KOPT-K1 (cell line): ENCODE measurements around the gene DVL3.
A peak's percentile ranks its signal among the peaks of the same experiment; 100 is the strongest.

Experiments used
- H3K27ac ChIP-seq: fragments of 200-600 bp; sonication (generic); 2 replicates; pipeline ENCODE4 v1.5.1; 2016; ENCODE audit warnings: antibody characterized with exemption, mild to moderate bottlenecking, low read depth, low read length; ENCODE audit not compliant: poor library complexity, severe bottlenecking
- H3K36me3 ChIP-seq: fragments of 200-600 bp; sonication (generic); 2 replicates; pipeline ENCODE4 v1.5.1; 2017; ENCODE audit warnings: antibody characterized with exemption, mild to moderate bottlenecking, low read length, moderate library complexity; ENCODE audit not compliant: insufficient read depth
- H3K9me3 ChIP-seq: fragments of 200-600 bp; sonication (generic); 2 replicates; pipeline ENCODE4 v1.5.1; 2017; ENCODE audit warnings: antibody characterized with exemption, low read length, mild to moderate bottlenecking; ENCODE audit not compliant: insufficient read depth, poor library complexity, severe bottlenecking

The DVL3 gene

GRCh38 chr3:184167786-184168185, 12.6 kb downstream of the DVL3 start:
- Histone ChIP-seq H3K36me3 (peaks cover 98% of the 10 kb centered on the region), H3K9me3 (no peaks in the 10 kb centered on the region)

GRCh38 chr3:184168363-184169120, 13.4 kb downstream of the DVL3 start:
- Histone ChIP-seq H3K27ac (no peak overlapping the region), H3K36me3 (peaks cover 93% of the 10 kb centered on the region), H3K9me3 (no peaks in the 10 kb centered on the region)

More at GRCh38 chr3:184167786-184168185, 12.6 kb downstream of the DVL3 start:
- no peak overlapping the region for H3K27ac ChIP-seq

GRCh38 chr3:184169896-184170875, 15.0 kb downstream of the DVL3 start:
- no peaks in the 10 kb centered on the region for H3K9me3 ChIP-seq
- peaks cover 76% of the 10 kb centered on the region for H3K36me3 ChIP-seq
- no peak overlapping the region for H3K27ac ChIP-seq

- Histone ChIP-seq H3K27ac (no peak overlapping the region), H3K9me3 (no peaks in the 10 kb centered on the region), H3K36me3 (peaks cover 63% of the 10 kb centered on the region)
Measured at GRCh38 chr3:184171562-184171961, 16.4 kb downstream of the DVL3 start.

- Histone ChIP-seq H3K36me3 (peaks cover 63% of the 10 kb centered on the region), H3K27ac (no peak overlapping the region), H3K9me3 (no peaks in the 10 kb centered on the region)
Measured at GRCh38 chr3:184172681-184173373, 17.6 kb downstream of the DVL3 start.

GRCh38 chr3:184173374-184173722, 18.2 kb downstream of the DVL3 start:
- Histone ChIP-seq H3K9me3 (no peaks in the 10 kb centered on the region), H3K27ac (no peak overlapping the region), H3K36me3 (peaks cover 63% of the 10 kb centered on the region)

- peak overlapping the region; percentile 6 for H3K27ac ChIP-seq
- H3K36me3 ChIP-seq = peaks cover 63% of the 10 kb centered on the region
- H3K9me3 ChIP-seq = no peaks in the 10 kb centered on the region
Measured at GRCh38 chr3:184174284-184174645, 19.1 kb downstream of the DVL3 start.

GRCh38 chr3:184174646-184175492, 19.7 kb downstream of the DVL3 start, which contains the start of gene AP2M1:
TSS of gene AP2M1 (plus strand) at chr3:184174855. CDS start at chr3:184176994, 2,139 bp downstream.
- peaks cover 63% of the 10 kb centered on the region for H3K36me3 ChIP-seq
- peak within 1 kb of the TSS; percentile 73 for H3K27ac ChIP-seq
- H3K9me3 ChIP-seq = no peaks in the 10 kb centered on the region

GRCh38 chr3:184175506-184175905, 20.3 kb downstream of the DVL3 start:
- Histone ChIP-seq H3K9me3 (no peaks in the 10 kb centered on the region), H3K27ac (peak overlapping the region; percentile 73), H3K36me3 (peaks cover 63% of the 10 kb centered on the region)

GRCh38 chr3:184175981-184176376, 20.8 kb downstream of the DVL3 start:
- H3K27ac ChIP-seq = peak overlapping the region; percentile 73
- peaks cover 63% of the 10 kb centered on the region for H3K36me3 ChIP-seq
- H3K9me3 ChIP-seq = no peaks in the 10 kb centered on the region

GRCh38 chr3:184176377-184177330, 21.5 kb downstream of the DVL3 start:
- H3K27ac ChIP-seq = no peak overlapping the region
- H3K36me3 ChIP-seq = peaks cover 63% of the 10 kb centered on the region
- no peaks in the 10 kb centered on the region for H3K9me3 ChIP-seq

- Histone ChIP-seq H3K9me3 (no peaks in the 10 kb centered on the region), H3K27ac (no peak overlapping the region), H3K36me3 (peaks cover 63% of the 10 kb centered on the region)
Measured at GRCh38 chr3:184177331-184177731, 22.2 kb downstream of the DVL3 start.

GRCh38 chr3:184177767-184178306, 22.7 kb downstream of the DVL3 start:
- Histone ChIP-seq H3K9me3 (no peaks in the 10 kb centered on the region), H3K27ac (no peak overlapping the region), H3K36me3 (peaks cover 63% of the 10 kb centered on the region)
